Fibroblast of lung (primary cell): Measurements from ENCODE around the gene MOB4. TPM values are rescaled to one million over a fixed set of nuclear protein-coding genes. Genes with fewer than 3 reads are reported as not detected.

Experiments used
- DNase-seq, 2 donors: peaks; one replicate each; pipeline versions ENCODE4 v3.0.0 to v3.0.0-alpha.2; 2010; ENCODE audit warnings: low read depth in 2 of 2
- H2AFZ ChIP-seq: 2 replicates; pipeline ENCODE4 v1.5.1; 2012; ENCODE audit warnings: low read length, control low read depth, inconsistent platforms
- H3K27ac ChIP-seq: 2 replicates; pipeline ENCODE4 v1.5.1; 2011; ENCODE audit warnings: low read length, control low read depth; ENCODE audit not compliant: insufficient read depth
- H3K27me3 ChIP-seq: 2 replicates; pipeline ENCODE4 v1.5.1; 2011; ENCODE audit warnings: mild to moderate bottlenecking, low read length; ENCODE audit not compliant: control insufficient read depth, insufficient read depth
- H3K36me3 ChIP-seq: 2 replicates; pipeline ENCODE4 v1.5.1; 2011; ENCODE audit warnings: low read length; ENCODE audit not compliant: control insufficient read depth, insufficient read depth
- H3K4me1 ChIP-seq: 2 replicates; pipeline ENCODE4 v1.5.1; 2011; ENCODE audit warnings: low read length; ENCODE audit not compliant: control insufficient read depth, insufficient read depth; ENCODE audit errors: extremely low read depth
- H3K4me2 ChIP-seq: 2 replicates; pipeline ENCODE4 v1.5.1; 2011; ENCODE audit warnings: low read length, control low read depth; ENCODE audit not compliant: insufficient read depth; ENCODE audit errors: extremely low read depth
- H3K4me3 ChIP-seq, 4 experiments: fragments of 200-600 bp in 1 of 4; sonication (generic) in 1 of 4; replicated peaks in 1 of 4; 2 replicates each; pipeline ENCODE4 v1.5.1; 2011 to 2016; ENCODE audit warnings: low read length in 4 of 4, low read depth in 3 of 4, mild to moderate bottlenecking in 3 of 4, control low read depth in 2 of 4, inconsistent platforms in 1 of 4, mixed read lengths in 1 of 4; ENCODE audit not compliant: insufficient read depth in 1 of 4; ENCODE audit errors: control extremely low read depth in 1 of 4
- H3K79me2 ChIP-seq: 2 replicates; pipeline ENCODE4 v1.5.1; 2012; ENCODE audit warnings: mild to moderate bottlenecking, low read length, inconsistent platforms; ENCODE audit not compliant: control insufficient read depth, insufficient read depth
- H3K9ac ChIP-seq: 2 replicates; pipeline ENCODE4 v1.5.1; 2011; ENCODE audit warnings: mild to moderate bottlenecking, low read length, control low read depth; ENCODE audit not compliant: insufficient read depth
- H3K9me3 ChIP-seq: 2 replicates; pipeline ENCODE4 v1.5.1; 2012; ENCODE audit warnings: low read depth, low read length; ENCODE audit not compliant: control insufficient read depth, insufficient read depth
- H4K20me1 ChIP-seq: 2 replicates; pipeline ENCODE4 v1.5.1; 2011; ENCODE audit warnings: low read length; ENCODE audit not compliant: control insufficient read depth, insufficient read depth; ENCODE audit errors: extremely low read depth
- EZH2 ChIP-seq: IDR thresholded peaks from 2 replicates; pipeline ENCODE4 v1.5.1; 2012; ENCODE audit warnings: low read length, control low read depth, mild to moderate bottlenecking; ENCODE audit errors: missing control alignments
- polyA plus RNA-seq, 2 donors: library from polyadenylated mRNA; depleted of rRNA in 1 of 2; stranded (reverse) in 1 of 2; unstranded in 1 of 2; fragments of >200 nt; gene quantifications; 2 replicates each; pipeline ENCODE4 v1.2.1, GENCODE V29; 2011 to 2012; ENCODE audit warnings: missing spikeins in 1 of 2
- total RNA-seq: library from RNA; depleted of rRNA; stranded (reverse); fragments of >200 nt; gene quantifications from 2 replicates; pipeline ENCODE4 v1.2.1, GENCODE V29; 2014
- TF ChIP-seq, protein P1 (sequence below), 2 donors: IDR thresholded peaks in 1 of 2; conservative IDR thresholded peaks in 1 of 2; 1 replicate in 1 of 2; 2 replicates in 1 of 2; pipeline ENCODE4 v1.5.1; 2011 to 2012; ENCODE audit warnings: low read length in 2 of 2, control low read depth in 1 of 2, inconsistent platforms in 1 of 2, low read depth in 1 of 2, mild to moderate bottlenecking in 1 of 2

The MOB4 gene
- total and polyA plus RNA-seq, 2 donors (not counting 1 experiment from before 2014, with no cell fraction given): 26.6 to 70.5 TPM

DNA sequence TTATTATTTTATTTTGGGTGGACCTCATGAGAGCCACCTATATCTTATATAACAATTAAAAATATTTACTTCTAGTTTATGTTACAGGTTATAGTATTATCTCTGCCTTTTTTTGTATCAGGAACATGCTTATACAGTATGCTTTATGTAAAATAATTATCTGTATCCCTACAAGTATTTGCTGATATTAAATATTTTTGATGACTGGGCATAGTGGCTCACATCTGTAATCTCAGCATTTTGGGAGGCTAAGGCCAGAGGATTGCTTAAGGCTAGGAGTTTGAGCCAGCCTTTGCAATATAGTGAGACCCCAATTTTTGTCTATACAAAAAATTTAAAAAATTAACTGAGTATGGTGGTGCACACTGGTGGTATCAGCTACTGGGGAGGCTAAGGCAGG is 39.6 kb downstream of the MOB4 start:
- Histone ChIP-seq H3K4me3 (no peak overlapping the region), H4K20me1 (no peaks in the 10 kb centered on the region), H3K4me1 (no peaks in the 10 kb centered on the region), H3K27me3 (no peaks in the 10 kb centered on the region), H2AFZ (no peak overlapping the region), H3K27ac (no peak overlapping the region), H3K9me3 (no peaks in the 10 kb centered on the region), H3K36me3 (peaks cover 2% of the 10 kb centered on the region), H3K79me2 (no peaks in the 10 kb centered on the region), H3K9ac (no peak overlapping the region), H3K4me2 (no peak overlapping the region)
- no peak for DNase-seq
- no peak for TF ChIP-seq EZH2
- TF ChIP-seq, protein P1, sequence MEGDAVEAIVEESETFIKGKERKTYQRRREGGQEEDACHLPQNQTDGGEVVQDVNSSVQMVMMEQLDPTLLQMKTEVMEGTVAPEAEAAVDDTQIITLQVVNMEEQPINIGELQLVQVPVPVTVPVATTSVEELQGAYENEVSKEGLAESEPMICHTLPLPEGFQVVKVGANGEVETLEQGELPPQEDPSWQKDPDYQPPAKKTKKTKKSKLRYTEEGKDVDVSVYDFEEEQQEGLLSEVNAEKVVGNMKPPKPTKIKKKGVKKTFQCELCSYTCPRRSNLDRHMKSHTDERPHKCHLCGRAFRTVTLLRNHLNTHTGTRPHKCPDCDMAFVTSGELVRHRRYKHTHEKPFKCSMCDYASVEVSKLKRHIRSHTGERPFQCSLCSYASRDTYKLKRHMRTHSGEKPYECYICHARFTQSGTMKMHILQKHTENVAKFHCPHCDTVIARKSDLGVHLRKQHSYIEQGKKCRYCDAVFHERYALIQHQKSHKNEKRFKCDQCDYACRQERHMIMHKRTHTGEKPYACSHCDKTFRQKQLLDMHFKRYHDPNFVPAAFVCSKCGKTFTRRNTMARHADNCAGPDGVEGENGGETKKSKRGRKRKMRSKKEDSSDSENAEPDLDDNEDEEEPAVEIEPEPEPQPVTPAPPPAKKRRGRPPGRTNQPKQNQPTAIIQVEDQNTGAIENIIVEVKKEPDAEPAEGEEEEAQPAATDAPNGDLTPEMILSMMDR (conservative IDR thresholded peaks at IDR 0.05 in 1 of 2, IDR thresholded peaks at IDR 0.05 in 1 of 2; ENCODE audit: low read depth in 1 of 2, low read length in 2 of 2): no peak

DNA sequence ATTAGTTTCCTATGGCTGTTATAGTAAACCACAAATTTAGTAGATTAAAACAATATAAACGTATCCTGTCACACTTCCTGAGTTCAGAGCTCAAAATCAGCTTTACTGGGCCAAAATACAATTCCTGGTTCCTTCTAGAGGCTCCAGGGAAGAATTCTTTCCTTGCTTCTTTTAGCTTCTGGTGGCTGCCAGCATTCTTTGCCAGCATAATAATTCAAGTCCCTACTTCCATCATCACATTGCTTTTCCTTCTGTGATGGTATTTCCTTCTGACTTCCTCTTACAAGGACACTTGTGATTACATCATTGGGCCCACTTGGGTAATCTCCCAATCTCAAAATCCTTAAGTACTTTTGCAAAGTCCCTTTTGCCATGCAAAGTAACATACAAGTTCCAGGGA is 40.6 kb downstream of the MOB4 start:
- Histone ChIP-seq H3K36me3 (peaks cover 2% of the 10 kb centered on the region), H3K4me1 (no peaks in the 10 kb centered on the region), H3K4me3 (no peak overlapping the region), H4K20me1 (no peaks in the 10 kb centered on the region), H3K9ac (no peak overlapping the region), H3K4me2 (no peak overlapping the region), H3K27ac (no peak overlapping the region), H3K79me2 (no peaks in the 10 kb centered on the region), H3K9me3 (no peaks in the 10 kb centered on the region), H3K27me3 (no peaks in the 10 kb centered on the region), H2AFZ (no peak overlapping the region)
- TF ChIP-seq EZH2: no peak
- TF ChIP-seq, protein P1 (conservative IDR thresholded peaks at IDR 0.05 in 1 of 2, IDR thresholded peaks at IDR 0.05 in 1 of 2; ENCODE audit: low read depth in 1 of 2, low read length in 2 of 2): no peak
- peak; percentile 24 to 31 for DNase-seq

DNA sequence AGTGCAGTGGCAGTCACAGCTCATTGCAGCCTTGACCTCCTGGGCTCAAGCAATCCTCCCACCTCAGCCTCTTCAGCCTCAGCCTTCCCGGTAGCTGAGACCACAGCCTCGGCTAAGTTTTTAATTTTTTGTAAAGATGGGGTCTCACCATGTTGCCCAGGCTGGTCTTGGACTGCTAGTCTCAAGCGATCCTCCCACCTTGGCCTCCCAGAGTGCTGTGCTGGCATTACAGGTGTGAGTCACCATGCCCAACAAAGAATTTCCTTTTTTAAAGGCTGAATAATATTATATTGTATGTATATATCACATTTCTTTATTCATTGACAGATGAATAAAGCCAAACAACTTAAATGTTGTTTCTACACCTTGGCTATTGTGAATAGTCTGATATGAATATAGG is 42.5 kb downstream of the MOB4 start:
- no peaks in the 10 kb centered on the region for H4K20me1 ChIP-seq
- H3K27ac ChIP-seq: no peak overlapping the region
- TF ChIP-seq EZH2: no peak
- TF ChIP-seq, protein P1 (conservative IDR thresholded peaks at IDR 0.05 in 1 of 2, IDR thresholded peaks at IDR 0.05 in 1 of 2; ENCODE audit: low read depth in 1 of 2, low read length in 2 of 2): no peak
- no peaks in the 10 kb centered on the region for H3K9me3 ChIP-seq
- no peak for DNase-seq
- no peak overlapping the region for H3K4me2 ChIP-seq
- no peaks in the 10 kb centered on the region for H3K79me2 ChIP-seq
- no peaks in the 10 kb centered on the region for H3K4me1 ChIP-seq
- H2AFZ ChIP-seq: no peak overlapping the region
- no peak overlapping the region for H3K4me3 ChIP-seq
- H3K36me3 ChIP-seq: peaks cover 2% of the 10 kb centered on the region
- H3K27me3 ChIP-seq: no peaks in the 10 kb centered on the region
- no peak overlapping the region for H3K9ac ChIP-seq
